ENCODE results near the gene RAD51B.

GRCh38 chr14:68497011-68497410 lies 677.4 kb downstream of the RAD51B start:
- TF ChIP-seq POLR2A (IDR thresholded peaks at IDR 0.05) = no peak
- TF ChIP-seq CTCF (IDR thresholded peaks at IDR 0.05) = no peak
